ENCODE data around the gene CYSRT1.

CYSRT1 gene

GRCh38 chr9:137190315-137190856 lies 34.6 kb upstream of the CYSRT1 start:
- no peak for DNase-seq (ENCODE audit: low read depth)

- no peak for DNase-seq (ENCODE audit: low read depth)
Measured at GRCh38 chr9:137191245-137191644, 33.7 kb upstream of the CYSRT1 start.

- no peak for DNase-seq (ENCODE audit: low read depth)
Measured at GRCh38 chr9:137191691-137192447, 33.1 kb upstream of the CYSRT1 start.

- no peak for DNase-seq (ENCODE audit: low read depth)
Measured at GRCh38 chr9:137192448-137192780, 32.6 kb upstream of the CYSRT1 start.

GRCh38 chr9:137192859-137193258 lies 32.1 kb upstream of the CYSRT1 start:
- DNase-seq (ENCODE audit: low read depth) = no peak

- DNase-seq (ENCODE audit: low read depth) = no peak
Measured at GRCh38 chr9:137193771-137194170, 31.2 kb upstream of the CYSRT1 start.

GRCh38 chr9:137194388-137194787 lies 30.6 kb upstream of the CYSRT1 start:
- DNase-seq (ENCODE audit: low read depth) = no peak

- no peak for DNase-seq (ENCODE audit: low read depth)
Measured at GRCh38 chr9:137194909-137195308, 30.1 kb upstream of the CYSRT1 start.

- no peak for DNase-seq (ENCODE audit: low read depth)
Measured at GRCh38 chr9:137195525-137196220, 29.3 kb upstream of the CYSRT1 start.

- no peak for DNase-seq (ENCODE audit: low read depth)
Measured at GRCh38 chr9:137198051-137198901, 26.7 kb upstream of the CYSRT1 start.

GRCh38 chr9:137198902-137199283 lies 26.1 kb upstream of the CYSRT1 start:
- DNase-seq (ENCODE audit: low read depth) = no peak

GRCh38 chr9:137199411-137200121 lies 25.4 kb upstream of the CYSRT1 start:
- no peak for DNase-seq (ENCODE audit: low read depth)

GRCh38 chr9:137200311-137201204 lies 24.4 kb upstream of the CYSRT1 start, which contains the start of gene TPRN:
Gene TPRN (minus strand): TSS chr9:137200741. CDS start chr9:137200711, 30 bp downstream.
- peak; percentile 98 for DNase-seq (ENCODE audit: low read depth)

GRCh38 chr9:137201205-137201868 lies 23.6 kb upstream of the CYSRT1 start:
- no peak for DNase-seq (ENCODE audit: low read depth)

GRCh38 chr9:137202966-137203365 lies 22.0 kb upstream of the CYSRT1 start:
- DNase-seq (ENCODE audit: low read depth) = no peak

- no peak for DNase-seq (ENCODE audit: low read depth)
Measured at GRCh38 chr9:137204731-137205125, 20.2 kb upstream of the CYSRT1 start.

GRCh38 chr9:137205126-137206069 lies 19.6 kb upstream of the CYSRT1 start, which contains the start of the genes NDOR1 and TMEM203:
Gene NDOR1 (plus strand): TSS chr9:137205700. CDS start chr9:137205778, 78 bp downstream.
Gene TMEM203 (minus strand): TSS chr9:137205648. CDS start chr9:137205414, 234 bp downstream.
- peak; percentile 92 for DNase-seq (ENCODE audit: low read depth)

- DNase-seq (ENCODE audit: low read depth) = no peak
Measured at GRCh38 chr9:137206602-137207001, 18.4 kb upstream of the CYSRT1 start.

GRCh38 chr9:137211532-137211931 lies 13.4 kb upstream of the CYSRT1 start:
- no peak for DNase-seq (ENCODE audit: low read depth)

Data from activated T-cell treated with anti-CD3 and anti-CD28 coated beads for 24 hours (primary cell).